ENCODE measurements around the gene LMO3. TPM values are rescaled to one million over a fixed set of nuclear protein-coding genes. Genes with fewer than 3 reads are reported as not detected.

LMO3 gene
- total RNA-seq, result not detected in 2 replicates

DNA sequence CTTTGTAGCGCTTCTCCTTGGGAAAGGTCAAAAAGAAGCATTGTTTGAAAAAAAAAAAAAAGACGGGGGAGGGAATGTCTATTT lies at the start of gene LMO3:
Gene LMO3, minus strand, starts transcription at position 46 of the 84 bp plus-strand sequence. CDS start 5,302 bp downstream, outside the sequence.
- TF ChIP-seq, protein P1, sequence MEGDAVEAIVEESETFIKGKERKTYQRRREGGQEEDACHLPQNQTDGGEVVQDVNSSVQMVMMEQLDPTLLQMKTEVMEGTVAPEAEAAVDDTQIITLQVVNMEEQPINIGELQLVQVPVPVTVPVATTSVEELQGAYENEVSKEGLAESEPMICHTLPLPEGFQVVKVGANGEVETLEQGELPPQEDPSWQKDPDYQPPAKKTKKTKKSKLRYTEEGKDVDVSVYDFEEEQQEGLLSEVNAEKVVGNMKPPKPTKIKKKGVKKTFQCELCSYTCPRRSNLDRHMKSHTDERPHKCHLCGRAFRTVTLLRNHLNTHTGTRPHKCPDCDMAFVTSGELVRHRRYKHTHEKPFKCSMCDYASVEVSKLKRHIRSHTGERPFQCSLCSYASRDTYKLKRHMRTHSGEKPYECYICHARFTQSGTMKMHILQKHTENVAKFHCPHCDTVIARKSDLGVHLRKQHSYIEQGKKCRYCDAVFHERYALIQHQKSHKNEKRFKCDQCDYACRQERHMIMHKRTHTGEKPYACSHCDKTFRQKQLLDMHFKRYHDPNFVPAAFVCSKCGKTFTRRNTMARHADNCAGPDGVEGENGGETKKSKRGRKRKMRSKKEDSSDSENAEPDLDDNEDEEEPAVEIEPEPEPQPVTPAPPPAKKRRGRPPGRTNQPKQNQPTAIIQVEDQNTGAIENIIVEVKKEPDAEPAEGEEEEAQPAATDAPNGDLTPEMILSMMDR (conservative IDR thresholded peaks at IDR 0.05; ENCODE audit: low read depth, low read length), result no peak
- H3K4me3 ChIP-seq (ENCODE audit: low read depth, low read length), result peak within 1 kb of the TSS; percentile 58
- no peak for DNase-seq (ENCODE audit: low read depth)

DNA sequence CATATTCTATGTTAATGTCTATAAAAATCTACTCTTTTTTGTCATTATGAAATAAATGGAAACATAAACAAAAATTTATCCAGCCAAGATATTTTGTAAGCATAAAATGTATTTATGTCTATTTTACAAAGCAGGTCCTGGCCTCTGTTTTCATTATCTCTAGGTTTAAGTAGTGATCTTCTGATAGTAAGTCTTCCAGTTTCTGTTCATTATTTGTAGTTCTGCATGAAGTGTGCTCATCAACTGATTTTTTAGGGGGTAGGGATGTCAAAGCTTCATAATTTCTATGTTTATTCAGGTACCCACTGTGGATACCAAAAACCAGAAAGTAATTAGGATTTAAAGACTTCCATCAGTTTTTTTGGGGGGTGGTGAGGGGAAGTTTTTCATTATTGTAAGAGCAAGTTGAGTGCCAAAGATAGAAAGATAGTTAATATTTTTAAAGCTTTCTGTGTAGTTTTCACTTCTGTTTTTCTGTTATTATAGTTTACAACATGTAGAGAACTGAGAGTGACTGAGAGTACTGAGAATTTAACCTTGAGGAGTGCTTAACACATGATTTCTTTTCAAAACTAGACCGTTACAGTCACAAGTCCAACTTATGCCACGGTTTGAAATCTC lies 30.6 kb upstream of the LMO3 start:
- DNase-seq (ENCODE audit: low read depth), result no peak
- TF ChIP-seq, protein P1 (conservative IDR thresholded peaks at IDR 0.05; ENCODE audit: low read depth, low read length), result no peak

DNA sequence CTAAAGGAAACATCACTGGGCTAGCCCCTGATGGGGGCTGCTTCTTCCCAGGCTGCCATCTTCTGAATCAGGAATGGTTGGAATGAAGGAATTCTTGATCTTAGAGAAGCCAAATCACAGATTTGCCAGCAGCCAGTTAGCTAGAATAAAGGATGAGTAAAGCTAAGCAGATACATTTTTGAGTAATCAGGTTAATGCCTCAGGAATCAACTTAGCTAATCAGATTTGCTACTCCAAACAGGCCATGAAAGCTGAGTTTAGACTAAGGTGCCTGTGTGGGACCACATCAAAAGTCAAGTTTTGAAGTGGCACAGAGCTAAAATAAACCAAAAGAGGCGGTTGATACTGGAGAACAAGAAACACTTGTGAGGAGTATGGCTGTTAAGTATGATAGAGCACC lies 28.8 kb upstream of the LMO3 start:
- H3K4me3 ChIP-seq (ENCODE audit: low read depth, low read length), result no peak overlapping the region
- TF ChIP-seq, protein P1 (conservative IDR thresholded peaks at IDR 0.05; ENCODE audit: low read depth, low read length), result no peak
- no peak for DNase-seq (ENCODE audit: low read depth)

More for the DNA sequence above, 30.6 kb upstream of the LMO3 start:
- H3K4me3 ChIP-seq (ENCODE audit: low read depth, low read length), result no peak overlapping the region

DNA sequence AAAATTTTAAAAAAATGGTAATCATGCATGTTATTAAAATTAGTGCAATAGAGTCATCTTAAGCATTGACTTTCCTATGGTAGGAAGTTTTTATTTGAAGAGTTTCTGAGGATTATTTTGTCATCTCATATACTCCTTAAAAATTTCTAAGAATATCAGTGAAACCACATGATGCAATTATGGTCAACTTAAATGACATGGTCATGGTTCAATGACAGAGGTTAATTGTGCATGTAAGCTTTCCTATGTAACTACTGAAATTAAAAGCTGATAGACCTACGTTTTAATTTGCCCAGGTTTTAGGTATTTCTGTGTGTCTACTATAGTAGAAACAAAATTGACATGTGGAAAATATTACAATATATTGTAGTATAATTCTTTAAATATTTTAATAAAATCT lies 21.0 kb upstream of the LMO3 start:
- no peak for DNase-seq (ENCODE audit: low read depth)
- TF ChIP-seq, protein P1 (conservative IDR thresholded peaks at IDR 0.05; ENCODE audit: low read depth, low read length), result no peak

DNA sequence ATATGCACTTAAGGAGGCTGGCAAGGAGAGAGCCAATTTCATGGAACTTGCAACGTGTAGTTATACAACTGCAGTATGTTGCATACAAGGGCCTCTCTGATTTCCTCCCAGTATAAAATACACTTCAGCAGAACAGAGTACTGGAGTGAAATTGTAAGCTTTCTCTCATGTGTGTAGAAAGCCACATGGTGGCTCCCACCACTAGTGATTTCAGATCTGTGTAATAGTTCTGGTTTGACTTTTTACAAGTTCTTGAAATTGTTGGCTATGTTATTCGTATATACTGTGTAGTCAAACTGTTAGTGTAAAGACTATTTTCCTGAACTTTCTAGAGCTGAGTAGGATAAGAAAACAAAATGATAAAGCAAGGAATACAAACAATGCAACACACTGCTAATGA lies 16.4 kb upstream of the LMO3 start:
- TF ChIP-seq, protein P1 (conservative IDR thresholded peaks at IDR 0.05; ENCODE audit: low read depth, low read length), result no peak
- no peak overlapping the region for H3K4me3 ChIP-seq (ENCODE audit: low read depth, low read length)
- no peak for DNase-seq (ENCODE audit: low read depth)

More for the DNA sequence above, 21.0 kb upstream of the LMO3 start:
- no peak overlapping the region for H3K4me3 ChIP-seq (ENCODE audit: low read depth, low read length)

DNA sequence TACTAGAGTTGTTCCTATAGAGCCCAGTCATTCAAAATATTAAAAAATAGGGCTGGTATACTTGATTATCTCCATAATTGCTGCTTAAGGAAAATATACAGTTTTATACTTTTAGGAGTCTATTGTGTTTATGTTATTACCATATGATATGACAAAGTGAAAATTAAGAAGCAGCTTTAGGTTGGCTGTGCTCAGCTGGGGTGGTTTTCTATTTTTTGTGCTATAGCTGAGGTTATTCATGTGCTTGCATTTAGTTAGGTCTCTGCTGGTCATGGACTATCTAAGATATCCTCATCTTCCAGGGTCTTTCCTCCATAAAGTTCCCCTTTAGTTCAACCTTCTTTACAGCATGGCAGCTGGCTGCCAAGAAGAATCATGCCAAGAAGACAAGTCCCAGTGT lies 13.6 kb upstream of the LMO3 start:
- TF ChIP-seq, protein P1 (conservative IDR thresholded peaks at IDR 0.05; ENCODE audit: low read depth, low read length), result no peak
- no peak for DNase-seq (ENCODE audit: low read depth)
- no peak overlapping the region for H3K4me3 ChIP-seq (ENCODE audit: low read depth, low read length)

DNA sequence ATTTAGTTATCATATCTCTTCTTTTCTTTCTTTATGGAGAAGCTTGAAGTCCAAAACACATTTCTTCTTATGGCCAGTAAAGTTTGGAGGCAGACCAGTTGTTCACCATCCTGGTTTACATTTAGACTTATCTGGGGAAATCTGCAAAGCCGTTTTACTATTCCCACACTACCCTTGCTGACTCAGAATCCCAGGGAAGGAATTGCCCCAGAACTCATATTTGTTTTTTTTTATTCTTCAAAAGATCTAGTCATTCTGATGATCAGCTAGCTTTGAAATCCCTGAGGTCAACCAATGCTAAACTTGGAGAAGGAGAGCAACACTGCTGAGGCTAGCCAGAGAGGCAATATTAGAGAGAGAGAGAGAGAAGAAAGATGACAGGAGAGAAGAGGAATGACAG lies 12.3 kb upstream of the LMO3 start:
- TF ChIP-seq, protein P1 (conservative IDR thresholded peaks at IDR 0.05; ENCODE audit: low read depth, low read length), result no peak
- no peak for DNase-seq (ENCODE audit: low read depth)
- H3K4me3 ChIP-seq (ENCODE audit: low read depth, low read length), result no peak overlapping the region
